ENCODE results near the gene METTL21A.
A peak's percentile ranks its signal among the peaks of the same experiment; 100 is the strongest.

The METTL21A gene

DNA sequence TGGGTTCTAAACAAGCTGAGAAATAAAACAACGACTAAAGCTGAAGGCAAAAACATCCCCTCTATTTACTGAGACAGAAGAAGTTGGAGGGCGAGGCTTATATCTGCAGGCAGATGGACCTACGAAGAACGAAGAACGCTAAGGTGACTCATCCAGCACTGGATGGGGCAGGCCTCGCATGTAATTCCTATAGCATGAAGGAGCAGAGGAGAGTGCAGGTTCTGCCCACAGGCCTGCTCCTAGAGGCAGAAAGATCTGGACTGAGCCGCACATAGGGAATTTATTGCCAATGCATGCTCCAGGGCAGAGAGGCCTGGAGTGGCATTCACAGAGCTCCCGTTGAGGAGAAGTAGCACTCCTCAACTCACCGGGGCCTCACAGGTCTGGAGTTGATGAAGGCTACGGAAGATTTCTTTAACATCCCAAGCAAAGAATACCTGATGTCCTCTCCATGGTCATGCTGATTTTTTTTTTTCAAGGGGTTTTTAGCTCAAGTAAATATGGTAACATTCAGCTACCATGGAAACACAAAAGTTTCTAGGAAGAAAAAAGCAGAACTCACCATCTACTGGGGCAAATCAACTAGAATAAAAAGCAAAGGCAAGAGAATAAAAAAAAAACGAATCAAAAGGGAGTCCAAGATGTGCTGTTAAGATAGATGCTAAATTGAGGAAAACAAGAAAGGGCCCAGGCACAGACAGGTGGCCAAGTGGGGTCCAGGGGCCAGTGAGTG lies 10.4 kb upstream of the METTL21A start:
- TF ChIP-seq, protein P1, sequence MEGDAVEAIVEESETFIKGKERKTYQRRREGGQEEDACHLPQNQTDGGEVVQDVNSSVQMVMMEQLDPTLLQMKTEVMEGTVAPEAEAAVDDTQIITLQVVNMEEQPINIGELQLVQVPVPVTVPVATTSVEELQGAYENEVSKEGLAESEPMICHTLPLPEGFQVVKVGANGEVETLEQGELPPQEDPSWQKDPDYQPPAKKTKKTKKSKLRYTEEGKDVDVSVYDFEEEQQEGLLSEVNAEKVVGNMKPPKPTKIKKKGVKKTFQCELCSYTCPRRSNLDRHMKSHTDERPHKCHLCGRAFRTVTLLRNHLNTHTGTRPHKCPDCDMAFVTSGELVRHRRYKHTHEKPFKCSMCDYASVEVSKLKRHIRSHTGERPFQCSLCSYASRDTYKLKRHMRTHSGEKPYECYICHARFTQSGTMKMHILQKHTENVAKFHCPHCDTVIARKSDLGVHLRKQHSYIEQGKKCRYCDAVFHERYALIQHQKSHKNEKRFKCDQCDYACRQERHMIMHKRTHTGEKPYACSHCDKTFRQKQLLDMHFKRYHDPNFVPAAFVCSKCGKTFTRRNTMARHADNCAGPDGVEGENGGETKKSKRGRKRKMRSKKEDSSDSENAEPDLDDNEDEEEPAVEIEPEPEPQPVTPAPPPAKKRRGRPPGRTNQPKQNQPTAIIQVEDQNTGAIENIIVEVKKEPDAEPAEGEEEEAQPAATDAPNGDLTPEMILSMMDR (conservative IDR thresholded peaks at IDR 0.05; ENCODE audit: low read length): no peak
- DNase-seq (ENCODE audit: low read depth): no peak
- H3K4me3 ChIP-seq (ENCODE audit: low read length): no peak overlapping the region

DNA sequence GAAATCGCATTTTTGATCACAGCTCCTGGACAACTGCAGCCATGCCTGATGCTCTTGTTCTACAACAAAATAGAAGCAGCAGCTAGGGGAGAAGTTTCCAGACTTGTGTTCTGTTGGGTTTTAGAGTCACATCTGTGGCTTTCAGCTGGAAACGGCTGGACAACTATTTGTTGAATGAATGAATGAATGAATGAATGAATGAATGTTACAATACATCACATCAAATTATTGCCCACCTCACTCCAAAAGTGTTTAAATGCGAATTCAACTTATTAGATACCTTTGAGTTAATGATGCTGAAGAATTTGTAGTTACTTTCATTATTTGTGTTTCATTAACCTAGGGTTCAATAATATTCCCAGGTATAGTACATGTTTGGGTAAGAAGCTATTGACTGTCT lies 8.5 kb upstream of the METTL21A start:
- H3K4me3 ChIP-seq (ENCODE audit: low read length): no peak overlapping the region
- TF ChIP-seq, protein P1 (conservative IDR thresholded peaks at IDR 0.05; ENCODE audit: low read length): no peak
- no peak for DNase-seq (ENCODE audit: low read depth)

DNA sequence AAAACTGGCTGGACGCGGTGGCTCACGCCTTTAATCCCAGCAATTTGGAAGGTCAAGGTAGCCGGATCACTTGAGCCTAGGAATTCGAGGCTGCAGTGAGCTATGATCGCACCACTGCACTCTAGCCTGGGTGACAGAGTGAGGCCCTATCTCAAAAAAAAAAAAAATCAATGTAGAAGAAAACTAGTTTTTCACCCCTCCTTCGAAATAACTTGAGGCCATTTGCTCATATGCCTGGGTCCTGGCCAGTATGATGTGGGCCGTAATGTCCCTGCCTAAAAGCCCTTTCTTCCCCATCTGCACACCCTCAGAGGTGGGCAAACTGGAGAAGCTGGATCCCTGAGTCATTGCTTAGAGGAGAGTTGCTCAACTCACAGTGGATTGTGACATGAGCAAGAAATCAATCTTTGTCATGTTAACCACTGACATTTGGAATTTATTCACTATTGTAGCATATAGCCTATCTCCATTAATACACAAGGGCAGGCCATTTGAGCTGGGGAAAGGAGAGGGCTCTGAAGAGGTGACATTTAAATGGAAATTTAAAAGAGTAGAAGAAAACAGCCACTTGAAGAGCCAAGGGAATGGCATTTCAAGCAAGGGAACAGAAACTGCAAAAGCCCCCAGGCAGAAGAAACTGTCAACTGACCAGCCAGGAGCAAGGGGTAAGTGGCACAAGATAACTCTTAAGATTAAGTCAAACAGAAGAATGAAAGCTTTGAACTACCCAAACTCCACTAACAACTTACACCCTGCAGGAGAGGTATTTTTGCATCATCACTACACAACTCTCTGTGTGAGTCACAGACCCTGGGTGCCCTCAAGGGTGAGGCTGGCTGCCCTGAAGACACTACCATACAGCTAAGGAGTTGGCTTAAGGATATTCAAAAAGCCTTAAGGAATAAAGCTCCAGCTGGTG lies 7.6 kb upstream of the METTL21A start:
- DNase-seq (ENCODE audit: low read depth): peak; percentile 55
- TF ChIP-seq, protein P1 (conservative IDR thresholded peaks at IDR 0.05; ENCODE audit: low read length): no peak
- H3K4me3 ChIP-seq (ENCODE audit: low read length): no peak overlapping the region

DNA sequence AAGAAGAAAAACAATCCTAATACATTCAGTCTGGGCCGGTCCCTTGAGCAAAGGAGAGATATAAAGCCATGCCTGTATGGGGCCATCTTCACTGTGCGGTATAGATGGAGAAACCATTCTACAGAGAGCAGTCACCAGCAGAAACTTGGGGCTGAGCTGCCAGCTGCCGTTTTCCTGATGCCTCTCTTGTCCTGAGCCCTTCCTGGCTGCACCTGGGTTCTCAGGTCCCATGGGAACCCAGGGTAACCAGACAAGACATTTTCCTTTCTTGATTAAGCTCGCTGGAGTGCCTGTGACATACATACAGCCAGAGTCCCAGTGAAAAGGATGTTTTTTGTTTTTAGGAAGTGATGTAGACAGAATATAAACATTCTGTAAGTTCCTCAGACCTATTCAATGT lies 5.3 kb upstream of the METTL21A start:
- no peak for DNase-seq (ENCODE audit: low read depth)
- H3K4me3 ChIP-seq (ENCODE audit: low read length): no peak overlapping the region
- TF ChIP-seq, protein P1 (conservative IDR thresholded peaks at IDR 0.05; ENCODE audit: low read length): no peak

DNA sequence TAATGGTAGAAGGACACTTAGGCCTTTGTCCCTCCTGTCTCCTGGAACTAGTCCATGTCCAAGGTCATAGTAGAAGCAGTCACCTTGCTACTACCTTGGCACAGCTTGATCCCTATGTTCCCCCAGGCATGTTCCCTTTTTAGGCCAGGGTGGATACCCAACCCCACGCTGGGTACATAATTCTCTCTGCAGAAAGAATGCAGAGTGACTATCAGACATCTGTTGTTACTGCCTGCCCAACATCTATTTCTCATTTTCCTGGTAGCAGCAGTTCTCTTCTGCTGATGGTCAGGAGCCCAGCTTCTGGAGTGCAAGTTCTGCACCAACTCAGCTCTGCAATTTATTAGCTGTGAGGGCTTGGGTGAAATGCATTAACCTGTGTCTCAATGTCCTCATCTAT lies 4.4 kb upstream of the METTL21A start:
- H3K4me3 ChIP-seq (ENCODE audit: low read length): no peak overlapping the region
- DNase-seq (ENCODE audit: low read depth): no peak
- TF ChIP-seq, protein P1 (conservative IDR thresholded peaks at IDR 0.05; ENCODE audit: low read length): no peak

DNA sequence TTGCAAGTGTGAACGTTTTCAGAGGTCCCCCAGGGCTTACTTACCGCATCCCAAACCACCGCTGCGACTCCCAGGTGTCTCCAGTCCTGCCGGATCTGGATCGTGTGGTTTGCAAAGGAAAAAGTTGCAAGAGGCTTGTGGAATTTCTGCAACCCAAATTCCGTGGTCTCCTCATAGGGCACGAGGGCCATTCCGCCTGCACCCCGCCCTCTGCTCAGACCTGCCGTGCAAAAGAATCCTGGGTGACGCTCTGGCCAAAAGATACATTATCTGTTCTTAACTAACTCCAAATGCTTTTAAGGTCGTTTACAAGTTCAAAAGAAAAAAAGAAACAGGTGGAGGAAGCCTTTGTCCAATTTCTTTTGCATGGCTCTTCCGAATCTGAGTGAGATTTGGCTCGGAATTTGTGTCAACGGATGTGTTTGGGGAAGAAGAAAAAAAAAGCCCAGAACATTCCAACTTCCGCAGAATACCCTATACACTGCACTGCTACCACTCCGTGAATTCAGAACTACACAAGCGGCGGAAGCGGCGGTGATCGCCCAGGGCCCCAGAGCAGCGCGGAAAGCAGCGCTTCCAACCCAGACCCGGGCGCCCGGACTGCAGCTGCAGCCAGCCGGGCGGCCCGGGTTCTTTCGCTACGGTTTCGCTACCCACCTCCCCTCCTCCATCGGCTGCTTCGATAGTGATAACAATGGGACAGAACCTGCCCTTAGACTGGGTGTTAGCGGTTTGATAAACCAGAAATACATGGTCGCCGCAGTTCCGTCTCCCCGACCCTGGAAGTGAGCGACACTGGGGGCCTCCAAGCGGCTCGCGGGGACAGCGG lies 795 bp downstream of the METTL21A start:
- H3K4me3 ChIP-seq (ENCODE audit: low read length): peak overlapping the region; percentile 84
- peak; percentile 66 for DNase-seq (ENCODE audit: low read depth)
- TF ChIP-seq, protein P1 (conservative IDR thresholded peaks at IDR 0.05; ENCODE audit: low read length): no peak

Measured in AG10803 (cell line).